ENCODE measurements around the gene DNAH17. TPM values are rescaled to one million over a fixed set of nuclear protein-coding genes. Genes with fewer than 3 reads are reported as not detected.

Gene DNAH17
- total and polyA plus RNA-seq, 2 of the 8 experiments (the other 6 are each of a cell fraction or from before 2014, with no cell fraction given) = 0.14 to 0.67 TPM

DNA sequence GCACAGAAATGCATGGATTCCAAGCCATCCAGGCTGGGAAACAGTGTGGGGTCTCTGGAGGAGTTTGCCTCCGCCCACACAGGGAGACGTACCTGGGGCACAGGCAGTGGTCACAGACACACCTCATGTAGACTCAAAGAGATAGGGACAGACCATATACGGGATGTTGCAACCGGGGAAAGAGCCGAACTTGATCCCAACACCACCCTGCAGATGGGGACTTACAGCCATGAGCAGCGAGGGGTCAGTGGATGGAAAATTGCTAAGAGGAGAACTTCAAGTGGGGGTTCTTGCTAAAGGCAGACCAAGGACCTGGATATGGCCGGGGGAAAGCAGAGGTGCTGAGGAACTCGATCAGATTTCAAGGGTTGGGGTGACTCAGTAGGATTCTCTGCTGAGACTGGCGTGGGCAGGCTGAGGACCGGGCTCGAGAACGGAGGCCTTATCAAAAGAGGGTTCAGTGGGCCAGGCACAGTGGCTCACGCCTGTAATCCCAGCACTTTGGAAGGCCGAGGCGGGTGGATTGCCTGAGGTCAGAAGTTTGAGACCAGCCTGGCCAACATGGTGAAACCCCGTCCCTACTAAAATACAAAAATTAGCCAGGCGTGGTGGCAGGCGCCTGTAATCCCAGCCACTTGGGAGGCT is 12.0 kb upstream of the DNAH17 start:
- no peak overlapping the region for H3K23ac ChIP-seq (ENCODE audit: insufficient read length)
- no peak overlapping the region for H3K27ac ChIP-seq (ENCODE audit: low read depth, low read length)
- H3K18ac ChIP-seq (ENCODE audit: extremely low read depth, low read length) = no peak overlapping the region
- POLR2A ChIA-PET (ENCODE audit: partially characterized antibody) = no interaction called here
- H3K23me2 ChIP-seq (ENCODE audit: low read depth, low read length) = no peaks in the 10 kb centered on the region
- H4K8ac ChIP-seq (ENCODE audit: extremely low read depth, insufficient read depth, low read length) = no peak overlapping the region; the same call in 1 of the 2 replicates
- H3K14ac ChIP-seq (ENCODE audit: insufficient read length) = no peak overlapping the region
- no peak overlapping the region for H2AFZ ChIP-seq (ENCODE audit: low read length)
- no peak overlapping the region for H3K4ac ChIP-seq (replicated peaks; ENCODE audit: insufficient read length, low read depth, low read length)
- H4K20me1 ChIP-seq (replicated peaks in 1 of 2; ENCODE audit: control insufficient read depth in 1 of 2, insufficient read depth in 2 of 2, low read length in 2 of 2) = no peaks in the 10 kb centered on the region
- CTCF ChIA-PET (ENCODE audit: partially characterized antibody) = interaction anchor here (1.1 kb wide), 1 partner anchor 300 kb away, joined by 3 read pairs; no protein-coding TSS in a partner anchor
- FAIRE-seq = no peak
- H4K91ac ChIP-seq (replicated peaks; ENCODE audit: insufficient read length, low read length) = no peak overlapping the region
- H3K9ac ChIP-seq (replicated peaks in 1 of 4; ENCODE audit: extremely low read depth in 1 of 4, low read depth in 3 of 4, low read length in 3 of 4) = no peak overlapping the region
- no peaks in the 10 kb centered on the region for H3K9me3 ChIP-seq (ENCODE audit: insufficient read depth in 2 of 2, low read depth in 1 of 2, low read length in 1 of 2)
- WGBS, 2 experiments (ENCODE audit: extremely low coverage in 1 of 2, insufficient coverage in 1 of 2, insufficient read length in 1 of 2, insufficient replicate concordance in 2 of 2, low coverage in 1 of 2, low lambda C conversion rate in 2 of 2, missing lambda C conversion rate in 1 of 2) = 88% methylated on average over 17 of the region's 18 CpGs; no CpG with 5 or more reads in 1 of the 2 experiments
- no peak overlapping the region for H2BK15ac ChIP-seq (ENCODE audit: low read length)
- no peaks in the 10 kb centered on the region for H3K36me3 ChIP-seq (ENCODE audit: control insufficient read depth in 2 of 4, insufficient read depth in 4 of 4, low read length in 3 of 4)
- H4K5ac ChIP-seq (ENCODE audit: insufficient read length, low read depth, low read length) = no peak overlapping the region
- 0 out of 2 replicates have a peak overlapping the region, but pooled peaks have one; percentile 17 for H2BK12ac ChIP-seq (ENCODE audit: low read depth, low read length)
- TF ChIP-seq, protein P1, sequence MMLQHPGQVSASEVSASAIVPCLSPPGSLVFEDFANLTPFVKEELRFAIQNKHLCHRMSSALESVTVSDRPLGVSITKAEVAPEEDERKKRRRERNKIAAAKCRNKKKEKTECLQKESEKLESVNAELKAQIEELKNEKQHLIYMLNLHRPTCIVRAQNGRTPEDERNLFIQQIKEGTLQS (IDR thresholded peaks at IDR 0.05; ENCODE audit: insufficient read depth, low read depth, low read length) = no peak
- DNase-seq (ENCODE audit: low read depth in 1 of 2, low spot score in 2 of 2) = no peak
- no peak overlapping the region for H2BK5ac ChIP-seq (ENCODE audit: low read depth, low read length)
- no peaks in the 10 kb centered on the region for H3K79me1 ChIP-seq (ENCODE audit: low read depth, low read length)
- H3K4me3 ChIP-seq (ENCODE audit: extremely low read depth in 1 of 4, insufficient read depth in 2 of 4, low read depth in 3 of 4, low read length in 4 of 4) = no peak overlapping the region
- H3K56ac ChIP-seq (replicated peaks; ENCODE audit: insufficient read length, low read depth, low read length) = no peak overlapping the region
- H3K4me2 ChIP-seq (ENCODE audit: insufficient read depth in 1 of 2, low read depth in 2 of 2, low read length in 2 of 2) = no peak overlapping the region
- H3K79me2 ChIP-seq (ENCODE audit: control insufficient read depth in 1 of 2, insufficient read depth in 2 of 2, low read length in 2 of 2) = no peaks in the 10 kb centered on the region
- H2AK5ac ChIP-seq (ENCODE audit: low read depth, low read length) = no peak overlapping the region
- peaks cover 0 to 3% (median 1%) of the 10 kb centered on the region in 4 experiments; a peak in 2 of 7 replicates for H3K4me1 ChIP-seq (replicated peaks in 1 of 4; ENCODE audit: control insufficient read depth in 3 of 4, insufficient read depth in 4 of 4, low read length in 3 of 4)
- H3K27me3 ChIP-seq (replicated peaks in 1 of 4; ENCODE audit: control insufficient read depth in 3 of 4, extremely low read depth in 1 of 4, insufficient read depth in 3 of 4, low read length in 3 of 4) = no peaks in the 10 kb centered on the region
- H2BK20ac ChIP-seq (ENCODE audit: low read length) = no peak overlapping the region
- H2BK120ac ChIP-seq (replicated peaks; ENCODE audit: low read depth, low read length) = no peak overlapping the region
